HL-60/S4 treated with phorbol 12-myristate 13-acetate at 8.2 ng/mL for 4 days and 3 days (cell line): ENCODE measurements around the gene ZNF580.

ENCODE experiments used
- in situ Hi-C: fragments of 300-500 bp; cut with MboI; formaldehyde crosslinking; loops from 2 replicates; pipeline ENCODE4 v1.15.0; 2022; ENCODE audit warnings: low sequenced_read_pairs

The ZNF580 gene, protein sequence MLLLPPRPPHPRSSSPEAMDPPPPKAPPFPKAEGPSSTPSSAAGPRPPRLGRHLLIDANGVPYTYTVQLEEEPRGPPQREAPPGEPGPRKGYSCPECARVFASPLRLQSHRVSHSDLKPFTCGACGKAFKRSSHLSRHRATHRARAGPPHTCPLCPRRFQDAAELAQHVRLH

DNA sequence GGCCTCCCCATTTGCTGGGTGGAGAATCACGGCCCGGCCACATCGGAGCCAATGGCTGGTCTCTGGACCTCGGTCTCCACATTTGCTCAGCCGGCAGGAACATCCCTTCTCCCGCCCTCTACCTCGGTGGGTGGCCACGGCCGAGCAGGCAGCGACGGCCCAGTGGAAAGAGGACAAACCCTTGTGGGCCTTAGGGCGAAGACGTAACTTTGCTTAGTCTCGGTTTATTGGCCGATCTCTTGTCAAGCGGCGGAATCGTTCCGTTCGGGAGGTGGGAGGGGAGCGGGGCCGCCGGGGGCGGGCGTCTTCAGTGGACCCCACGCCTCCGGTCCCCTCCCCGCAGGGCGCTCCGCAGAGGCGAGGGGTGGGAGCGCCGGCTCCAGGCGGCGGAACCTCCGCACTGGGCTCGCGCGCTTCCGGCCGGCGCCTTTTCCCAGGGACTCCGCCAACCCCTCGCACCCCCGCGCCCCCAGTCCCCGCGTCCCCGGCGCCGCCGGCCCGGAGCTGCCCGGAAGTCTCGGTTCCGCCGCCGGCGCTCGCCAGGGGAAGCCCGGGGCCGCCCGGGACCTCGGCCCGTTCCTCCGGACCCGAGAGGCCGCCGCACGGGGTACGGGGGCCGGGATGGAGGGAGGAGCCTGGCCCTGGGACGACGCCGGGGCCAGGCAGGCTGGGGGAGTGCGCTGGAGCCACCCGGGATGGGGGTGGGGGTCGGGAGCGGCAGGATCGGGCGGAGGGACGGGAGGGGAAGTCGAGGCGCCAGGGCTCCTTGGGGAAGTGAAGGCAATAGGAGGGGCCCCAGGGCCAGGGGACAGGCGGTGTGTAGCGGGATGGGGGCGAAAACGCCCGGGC lies at the start of gene ZNF580:
ZNF580 (plus strand) TSS at position 426 of the 849 bp plus-strand sequence. CDS start 1,507 bp downstream, outside the sequence.
- in situ Hi-C loops: no loop called here

DNA sequence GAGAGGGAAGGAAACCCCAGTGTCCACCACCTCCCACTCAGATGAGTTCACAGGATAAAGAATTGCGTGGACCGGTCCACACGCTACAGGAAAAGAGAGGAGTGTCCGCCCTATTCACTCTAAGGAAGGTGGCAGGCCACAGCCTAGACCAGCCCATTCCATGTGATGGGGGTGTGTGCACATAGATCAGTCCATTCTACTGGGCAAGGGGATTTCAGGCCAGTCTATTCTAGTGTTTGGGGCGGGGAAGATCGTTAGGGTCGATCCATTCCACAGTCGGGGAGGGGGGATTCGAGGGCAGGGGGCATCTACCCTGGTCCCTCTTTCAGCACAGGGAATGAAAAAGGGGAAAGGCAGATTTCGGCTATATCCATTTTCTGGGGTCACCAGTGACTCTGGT lies 49.2 kb upstream of the ZNF580 start:
- in situ Hi-C loops: no loop called here

DNA sequence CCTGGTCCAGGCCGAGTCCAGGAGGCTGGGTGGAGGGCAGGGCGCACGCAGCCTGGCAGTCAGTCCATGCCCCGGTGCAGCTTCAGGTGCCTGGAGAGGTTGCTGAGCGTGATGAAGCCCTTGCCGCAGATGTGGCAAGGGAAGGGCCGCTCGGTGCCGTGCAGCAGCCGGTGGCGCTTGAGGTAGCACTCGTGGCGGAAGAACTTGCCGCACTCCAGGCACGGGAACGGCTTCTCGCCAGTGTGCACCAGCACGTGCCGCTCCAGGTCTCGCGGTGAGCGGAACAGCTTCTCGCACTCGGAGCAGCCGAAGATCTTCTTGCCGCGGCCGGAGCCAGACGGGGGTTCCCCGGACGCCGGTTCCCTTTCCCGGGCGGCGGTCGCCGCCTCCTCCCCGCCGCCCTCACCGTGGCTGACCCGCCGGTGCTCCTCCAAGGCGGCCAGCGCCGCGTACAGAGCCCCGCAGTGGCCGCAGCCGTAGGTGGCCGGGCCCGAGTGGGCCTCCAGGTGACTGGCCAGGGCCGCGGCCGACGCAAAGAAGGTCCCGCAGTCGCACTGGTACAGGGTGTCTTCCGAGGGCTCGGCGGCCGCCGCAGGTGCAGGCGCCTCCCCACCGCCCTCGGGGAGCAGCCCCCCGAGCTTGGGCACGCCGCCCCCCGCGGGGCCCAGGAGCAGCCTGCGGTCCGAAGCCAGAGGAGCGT lies 48.3 kb upstream of the ZNF580 start:
- in situ Hi-C loops: no loop called here

DNA sequence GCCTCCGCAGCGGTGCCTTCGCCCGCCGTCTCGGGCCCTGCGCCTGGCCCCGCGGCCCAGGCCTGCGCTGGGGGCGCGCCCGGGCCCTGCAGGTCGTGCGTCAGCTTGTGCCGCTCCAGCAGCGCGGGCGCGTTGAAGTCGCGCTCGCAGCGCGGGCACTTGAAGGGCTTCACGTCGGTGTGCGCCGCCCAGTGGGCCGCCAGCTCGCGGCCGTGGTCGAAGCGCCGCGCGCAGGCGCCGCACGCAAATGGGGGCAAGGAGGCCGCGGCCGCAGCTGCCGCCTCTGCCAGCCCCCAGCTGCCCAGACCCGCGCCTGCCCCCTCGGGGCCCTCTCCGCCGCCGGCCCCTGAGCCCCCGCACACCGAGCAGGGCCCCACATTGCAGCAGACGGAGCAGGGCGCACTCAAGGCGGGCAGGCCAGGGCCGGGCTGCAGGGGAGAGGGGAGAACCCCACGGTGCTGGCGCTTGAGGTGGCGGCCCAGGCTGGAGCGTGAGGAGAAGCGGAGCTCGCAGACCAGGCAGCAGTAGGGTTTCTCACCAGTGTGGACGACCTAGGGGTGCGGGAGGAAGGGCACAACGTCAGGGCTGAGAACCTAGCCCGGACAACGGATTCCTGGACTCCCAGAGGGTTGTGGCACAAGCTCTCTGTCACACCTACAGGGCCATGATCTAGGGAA lies 47.6 kb upstream of the ZNF580 start:
- in situ Hi-C loops: no loop called here

DNA sequence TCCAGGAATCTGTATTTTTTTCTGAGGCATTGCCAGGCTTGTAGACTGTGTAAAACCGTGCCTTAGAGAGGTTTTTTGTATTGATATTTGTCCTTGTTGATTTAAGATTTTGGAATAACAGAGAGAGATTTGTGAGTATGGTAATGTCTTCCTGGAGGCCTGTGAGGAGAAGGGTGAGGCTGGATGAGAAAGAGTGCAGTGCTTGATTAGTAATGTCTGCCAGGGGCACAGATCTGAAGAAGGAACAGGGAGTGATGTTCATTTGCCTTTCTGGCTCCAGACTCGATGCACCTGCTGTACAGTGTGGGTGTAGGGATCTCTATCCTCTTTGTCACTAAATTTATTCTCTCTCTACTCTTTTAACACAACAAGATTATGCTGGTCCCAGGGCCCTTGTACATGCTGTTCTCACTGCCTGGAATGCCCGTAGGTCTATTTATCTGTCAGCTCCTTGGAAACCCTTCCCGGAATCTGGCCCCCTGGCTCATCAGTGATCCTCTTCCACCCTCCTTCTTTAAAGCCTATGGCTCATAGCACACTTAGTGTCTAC lies 45.7 kb upstream of the ZNF580 start:
- in situ Hi-C loops: no loop called here

DNA sequence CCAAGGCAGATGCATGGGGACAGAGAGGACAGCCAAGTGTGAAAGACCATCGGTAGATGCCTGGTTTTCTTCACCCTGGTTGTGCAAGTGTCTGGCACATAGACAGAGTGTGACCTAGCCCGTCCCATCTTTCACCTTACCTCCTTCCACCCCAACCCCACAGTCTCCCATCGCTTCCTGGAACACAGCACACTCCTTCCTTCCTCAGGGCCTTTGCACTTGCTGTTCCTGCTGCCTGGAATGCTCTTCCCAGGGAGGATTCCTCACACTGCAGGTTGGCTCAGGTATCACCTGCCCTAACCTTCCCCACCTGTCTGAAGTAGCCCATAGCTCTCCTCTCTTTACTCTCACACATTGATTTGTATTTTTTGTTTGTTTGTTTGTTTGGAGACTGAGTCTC lies 44.5 kb upstream of the ZNF580 start:
- in situ Hi-C loops: no loop called here

DNA sequence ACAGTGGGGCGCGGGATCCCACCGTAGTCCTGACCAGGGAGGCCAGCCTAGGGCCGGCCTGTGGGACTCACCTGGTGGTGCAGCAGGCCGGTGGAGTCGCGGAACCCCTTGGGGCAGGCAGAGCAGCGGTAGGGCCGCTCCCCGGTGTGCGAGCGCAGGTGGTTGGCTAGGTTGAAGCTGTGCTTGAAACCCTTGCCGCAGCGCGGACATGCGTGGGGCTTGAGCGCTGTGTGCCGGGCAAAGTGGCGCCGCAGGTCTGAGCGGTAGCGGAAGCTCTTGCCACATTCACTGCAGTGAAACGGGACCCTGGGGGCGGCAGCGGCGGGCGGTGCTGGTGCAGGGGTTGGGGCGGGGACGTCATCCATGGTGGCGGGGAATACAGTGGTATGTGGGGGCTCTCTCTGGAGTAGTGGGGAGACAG lies 43.3 kb upstream of the ZNF580 start:
- in situ Hi-C loops: no loop called here

DNA sequence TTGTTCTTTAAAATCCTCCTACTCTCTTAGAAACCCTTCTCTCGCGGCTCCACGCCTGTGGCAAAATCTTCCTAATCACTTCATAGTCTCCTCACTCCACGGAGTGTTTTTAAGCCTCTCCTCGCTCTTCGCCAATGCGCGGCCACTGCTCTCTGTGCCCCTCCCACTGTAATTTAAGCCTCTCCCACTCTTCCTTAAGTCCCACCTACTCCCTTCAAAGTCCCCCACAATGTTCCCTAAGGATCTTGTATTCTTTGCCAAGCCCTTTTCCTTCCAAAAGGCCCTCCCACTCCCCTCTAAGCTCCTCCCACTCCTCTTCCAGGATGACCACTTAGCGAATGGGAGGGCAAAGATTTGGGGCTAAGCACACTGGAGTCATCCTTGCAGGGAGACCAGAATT lies 42.8 kb upstream of the ZNF580 start:
- in situ Hi-C loops: no loop called here

DNA sequence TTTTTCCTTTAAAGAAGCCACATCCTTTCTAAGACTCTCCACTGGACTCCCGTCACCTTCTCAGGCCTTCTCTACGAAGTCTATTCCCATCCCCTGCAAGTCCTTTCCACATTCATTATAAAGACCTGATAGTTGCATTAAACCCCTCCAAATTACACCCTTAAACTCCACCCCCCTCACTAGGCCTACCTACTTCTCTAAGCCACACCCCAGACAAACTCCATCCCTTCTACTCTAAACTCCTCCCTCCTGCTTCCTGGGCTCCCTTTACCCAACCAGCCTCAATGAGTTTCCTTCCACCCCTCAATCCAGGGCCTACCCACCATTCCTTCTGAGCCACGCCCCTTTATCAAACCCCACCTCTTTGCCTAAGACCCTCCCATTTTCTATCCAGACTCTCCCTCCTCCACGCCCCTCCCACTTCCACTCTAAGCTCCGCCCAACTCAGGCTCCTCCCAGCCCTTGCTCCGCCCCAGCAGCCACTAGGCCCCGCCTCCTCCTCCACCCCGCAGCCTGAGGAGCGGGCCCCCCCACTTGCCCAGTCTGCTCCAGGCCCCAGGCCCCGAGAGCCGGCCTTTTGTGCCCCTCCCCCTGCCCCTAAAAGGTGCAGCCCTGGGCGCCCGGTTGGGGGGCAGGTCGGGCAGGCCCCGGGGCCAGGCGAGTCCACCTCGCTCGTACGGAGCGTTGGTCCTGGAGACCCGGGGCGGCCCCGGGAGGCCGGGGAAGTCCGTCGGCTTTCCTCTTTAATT lies 41.9 kb upstream of the ZNF580 start:
- in situ Hi-C loops: no loop called here

DNA sequence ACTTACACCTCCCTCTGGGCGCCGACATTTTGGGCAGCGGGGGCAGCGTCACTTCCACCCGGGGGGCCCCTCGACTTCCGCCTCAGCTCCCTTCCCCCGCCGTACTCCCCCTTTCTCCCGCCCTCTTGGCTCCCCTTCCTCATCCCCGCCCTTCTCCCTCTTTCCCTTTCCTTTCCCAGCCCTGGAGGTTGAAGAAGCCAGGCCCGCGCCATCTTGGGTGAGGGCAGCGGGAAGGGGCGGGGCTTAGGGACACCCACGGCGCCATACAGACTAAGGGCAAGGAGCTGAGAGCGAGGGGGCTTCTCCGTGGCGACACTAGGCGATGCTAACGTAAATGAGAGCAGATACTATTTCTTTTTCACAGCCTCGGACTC lies 41.3 kb upstream of the ZNF580 start, which contains the start of gene FIZ1:
FIZ1 (minus strand) TSS at position 50 of the 374 bp plus-strand sequence. CDS start 1,652 bp downstream, outside the sequence.
- in situ Hi-C loops: no loop called here

DNA sequence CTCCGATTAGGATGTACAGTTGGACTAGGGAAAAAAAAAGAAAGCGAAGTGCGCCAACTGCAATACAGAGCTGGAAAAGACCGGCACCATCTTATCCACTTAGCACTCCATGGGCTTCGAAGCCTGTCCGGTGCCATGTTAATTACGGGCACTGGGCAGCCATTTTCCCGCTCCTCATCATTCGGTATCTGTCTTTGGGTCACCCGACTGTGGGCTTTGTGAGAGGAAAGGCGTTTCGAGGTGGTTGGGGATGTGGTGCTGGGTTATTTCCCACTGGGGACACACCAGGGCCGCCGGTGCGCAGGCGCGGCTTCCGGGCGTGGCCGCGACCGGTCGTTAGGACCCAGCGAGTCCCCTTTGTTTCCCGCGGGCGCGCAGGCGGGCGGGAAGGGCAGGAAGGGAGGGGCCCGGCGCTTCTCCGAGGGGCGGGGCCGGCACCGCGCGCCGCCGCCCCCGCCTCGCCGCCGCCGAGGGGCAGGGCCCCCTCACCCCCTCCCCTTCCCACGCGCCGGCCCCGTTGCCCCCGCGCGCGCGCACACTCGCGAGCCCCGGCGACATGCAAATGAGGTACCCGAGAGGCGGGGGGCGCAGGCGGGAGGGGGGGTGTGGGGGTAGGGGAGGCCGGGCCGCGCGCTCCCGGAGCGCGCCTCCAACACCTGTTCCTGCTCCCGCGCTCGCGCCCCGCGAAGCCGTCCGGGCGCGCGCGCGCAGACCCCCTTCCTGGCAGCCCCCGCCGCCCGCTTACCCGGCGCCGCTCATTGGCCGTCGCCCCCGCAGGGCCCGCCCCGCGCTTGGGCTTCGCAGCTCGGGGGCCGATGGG lies 40.8 kb upstream of the ZNF580 start, which contains the start of gene ZNF524:
ZNF524 (plus strand) TSS at position 447 of the 820 bp plus-strand sequence. CDS start 1,825 bp downstream, outside the sequence.
- in situ Hi-C loops: no loop called here

DNA sequence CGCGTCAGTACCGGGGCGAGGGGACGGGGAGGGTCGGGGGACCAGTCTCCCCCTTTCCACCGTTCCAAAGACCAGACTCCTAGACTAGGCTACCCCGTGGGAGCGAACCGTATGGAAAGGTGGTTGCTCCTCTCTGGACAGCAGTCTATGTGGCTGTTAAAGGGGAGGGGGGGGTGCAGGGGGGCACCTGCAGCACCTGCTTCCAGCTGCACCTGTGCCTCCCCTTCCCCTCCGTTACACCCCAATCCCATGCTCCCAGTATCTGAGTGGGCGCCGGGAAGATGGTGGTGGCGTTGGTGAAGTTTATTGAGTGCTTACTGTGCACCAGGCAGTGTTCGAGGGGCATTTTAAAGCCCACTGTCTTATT lies 40.2 kb upstream of the ZNF580 start:
- in situ Hi-C loops: no loop called here

DNA sequence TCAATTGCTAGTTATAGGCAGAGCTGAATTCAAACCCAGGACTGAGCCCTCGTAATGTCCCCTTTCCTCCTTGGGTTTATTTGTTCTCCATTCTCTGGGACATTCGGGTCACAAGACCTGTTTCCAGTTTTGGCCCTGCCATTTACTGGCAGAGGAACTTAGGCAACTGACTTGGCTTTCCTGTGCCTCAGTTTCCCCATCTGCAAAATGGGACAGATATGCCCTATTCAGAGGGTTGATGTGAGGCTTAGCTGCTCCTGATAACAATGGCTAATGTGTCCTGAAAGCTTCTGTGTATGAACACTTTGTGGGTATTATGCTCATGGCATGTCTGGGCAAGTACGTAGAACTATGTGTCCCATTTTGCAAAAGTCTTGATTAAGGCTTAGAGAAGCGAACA lies 39.7 kb upstream of the ZNF580 start:
- in situ Hi-C loops: no loop called here

DNA sequence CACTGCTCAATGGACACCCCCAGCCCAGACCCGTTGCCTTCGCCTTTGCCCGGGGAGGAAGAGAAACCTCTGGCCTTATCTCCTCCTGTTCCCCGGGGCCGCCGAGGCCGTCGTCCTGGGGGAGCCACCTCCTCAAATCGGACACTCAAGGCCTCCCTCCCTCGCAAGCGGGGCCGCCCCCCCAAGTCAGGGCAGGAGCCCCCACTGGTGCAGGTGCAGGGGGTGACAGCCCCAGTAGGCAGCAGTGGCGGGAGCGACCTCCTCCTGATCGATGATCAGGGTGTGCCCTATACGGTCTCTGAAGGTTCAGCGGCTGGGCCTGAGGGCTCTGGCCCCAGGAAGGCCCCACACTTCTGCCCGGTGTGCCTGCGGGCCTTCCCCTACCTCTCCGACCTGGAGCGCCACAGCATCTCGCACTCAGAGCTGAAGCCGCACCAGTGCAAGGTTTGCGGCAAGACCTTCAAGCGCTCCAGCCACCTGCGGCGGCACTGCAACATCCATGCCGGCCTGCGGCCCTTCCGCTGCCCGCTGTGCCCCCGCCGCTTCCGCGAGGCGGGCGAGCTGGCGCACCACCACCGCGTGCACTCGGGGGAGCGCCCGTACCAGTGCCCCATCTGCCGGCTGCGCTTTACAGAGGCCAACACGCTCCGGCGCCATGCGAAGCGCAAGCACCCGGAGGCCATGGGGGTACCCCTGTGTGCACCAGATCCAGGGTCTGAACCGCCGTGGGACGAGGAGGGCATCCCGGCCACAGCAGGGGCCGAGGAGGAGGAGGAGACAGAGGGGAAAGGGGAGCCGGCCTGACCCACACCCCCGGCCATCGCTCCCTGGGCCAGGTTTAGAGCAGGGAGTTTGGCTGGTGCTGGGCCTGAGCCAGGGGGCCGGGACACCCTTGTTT lies 38.4 kb upstream of the ZNF580 start:
- in situ Hi-C loops: no loop called here

DNA sequence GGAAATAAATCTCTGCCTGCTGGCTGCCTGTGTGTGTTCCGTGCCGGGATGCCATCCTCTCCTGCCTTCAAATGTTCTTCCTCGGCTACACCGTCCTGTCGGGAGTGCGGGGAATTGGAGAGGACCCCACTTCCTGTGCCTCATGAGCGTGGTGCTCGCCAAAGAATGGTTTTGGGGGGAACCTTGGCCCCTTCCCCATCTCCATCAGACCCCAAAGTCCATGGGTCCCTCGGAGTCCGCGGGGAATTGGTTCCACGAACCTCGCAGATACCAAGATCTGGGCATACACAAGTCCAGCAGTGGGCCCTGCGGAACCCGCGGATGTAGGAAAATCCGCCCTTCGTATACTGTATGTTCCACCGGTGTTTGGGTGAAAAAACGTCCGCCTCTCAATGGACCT lies 37.7 kb upstream of the ZNF580 start:
- in situ Hi-C loops: no loop called here

DNA sequence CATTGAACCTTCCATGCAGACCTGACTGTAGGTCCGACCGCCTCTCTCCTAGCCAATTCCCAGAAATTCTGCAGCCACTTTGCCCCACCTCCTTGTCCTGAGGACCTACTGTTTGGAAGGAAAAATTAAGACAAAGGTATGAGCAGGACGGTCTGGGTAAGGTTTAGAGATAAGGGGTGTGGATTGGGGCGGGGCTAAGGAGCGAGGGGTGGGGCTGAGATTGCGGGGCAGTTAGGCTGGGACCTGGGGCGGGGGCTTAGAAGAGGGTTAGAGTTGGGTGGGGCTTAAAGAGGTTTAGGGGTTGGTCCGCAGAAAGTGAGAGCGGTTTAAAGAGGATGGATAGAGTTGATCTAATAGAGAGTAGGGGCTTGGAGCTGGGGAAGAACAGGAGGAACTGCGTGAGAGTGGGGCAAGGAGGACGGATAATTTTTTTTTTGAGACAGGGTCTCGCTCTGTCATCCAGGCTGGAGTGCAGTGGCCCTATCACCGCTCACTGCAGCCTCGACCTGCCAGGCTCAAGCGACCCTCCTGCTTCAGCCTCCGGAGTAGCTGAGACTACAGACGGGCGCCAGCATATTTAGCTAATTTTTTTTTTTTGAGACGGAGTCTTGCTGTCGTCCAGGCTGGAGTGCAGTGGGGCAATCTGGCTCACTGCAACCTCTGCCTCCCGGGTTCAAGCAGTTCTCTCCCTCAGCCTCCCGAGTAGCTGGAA lies 37.1 kb upstream of the ZNF580 start:
- in situ Hi-C loops: no loop called here

DNA sequence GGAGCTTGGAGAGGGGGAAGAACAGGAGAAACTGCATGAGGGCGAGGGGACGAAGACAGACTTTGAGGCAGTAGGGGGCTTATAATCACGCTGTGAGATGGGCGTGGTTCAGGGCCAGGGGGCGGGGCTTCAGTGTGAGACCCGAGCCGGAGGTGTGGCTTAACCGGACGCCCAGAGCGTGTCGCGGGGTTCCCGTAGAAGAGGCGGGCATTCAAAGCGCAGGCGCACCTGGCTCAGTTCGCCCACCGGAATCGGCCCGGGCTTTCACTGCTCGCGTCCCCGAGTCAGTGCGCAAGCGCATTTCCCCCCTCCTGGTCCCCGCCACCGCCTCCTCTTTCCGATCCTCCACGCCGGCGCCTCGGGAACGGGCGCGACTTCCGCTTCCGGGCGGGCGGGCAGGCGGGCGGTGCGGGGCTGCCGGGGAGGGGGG lies 35.6 kb upstream of the ZNF580 start:
- in situ Hi-C loops: no loop called here
